GM18508 (cell line): ENCODE results near the gene IMMP2L.

ENCODE experiments used
- ATAC-seq: cut with Tn5 transposase; IDR thresholded peaks from one replicate; pipeline ENCODE4 v1.9.1; 2021; ENCODE audit warnings: moderate number of reproducible peaks; ENCODE audit not compliant: insufficient read depth, unreplicated experiment

Gene IMMP2L

GRCh38 chr7:111238886-111239285 is 323.4 kb downstream of the IMMP2L start:
- no peak for ATAC-seq

- no peak for ATAC-seq
Measured at GRCh38 chr7:111235709-111236108, 326.6 kb downstream of the IMMP2L start.

GRCh38 chr7:111232249-111233084 is 329.8 kb downstream of the IMMP2L start:
- ATAC-seq, result peak; percentile 98

- ATAC-seq, result no peak
Measured at GRCh38 chr7:111229916-111230315, 332.4 kb downstream of the IMMP2L start.

- ATAC-seq, result no peak
Measured at GRCh38 chr7:111229181-111229740, 333.0 kb downstream of the IMMP2L start.

- no peak for ATAC-seq
Measured at GRCh38 chr7:111228437-111228836, 333.9 kb downstream of the IMMP2L start.

GRCh38 chr7:111226800-111227199 is 335.5 kb downstream of the IMMP2L start:
- ATAC-seq, result no peak

GRCh38 chr7:111224354-111225231 is 337.7 kb downstream of the IMMP2L start:
- no peak for ATAC-seq

GRCh38 chr7:111223802-111224253 is 338.5 kb downstream of the IMMP2L start:
- ATAC-seq, result no peak

GRCh38 chr7:111215550-111215949 is 346.7 kb downstream of the IMMP2L start:
- ATAC-seq, result no peak

GRCh38 chr7:111212857-111213523 is 349.3 kb downstream of the IMMP2L start:
- no peak for ATAC-seq

- ATAC-seq, result no peak
Measured at GRCh38 chr7:111210996-111211395, 351.3 kb downstream of the IMMP2L start.

- ATAC-seq, result no peak
Measured at GRCh38 chr7:111210043-111210442, 352.2 kb downstream of the IMMP2L start.

- ATAC-seq, result no peak
Measured at GRCh38 chr7:111205251-111205650, 357.0 kb downstream of the IMMP2L start.

- no peak for ATAC-seq
Measured at GRCh38 chr7:111202321-111202720, 360.0 kb downstream of the IMMP2L start.

- ATAC-seq, result no peak
Measured at GRCh38 chr7:111199643-111200042, 362.6 kb downstream of the IMMP2L start.

GRCh38 chr7:111198255-111198654 is 364.0 kb downstream of the IMMP2L start:
- ATAC-seq, result no peak

- no peak for ATAC-seq
Measured at GRCh38 chr7:111196655-111197054, 365.6 kb downstream of the IMMP2L start.

GRCh38 chr7:111192614-111193413 is 369.5 kb downstream of the IMMP2L start:
- no peak for ATAC-seq

- ATAC-seq, result no peak
Measured at GRCh38 chr7:111190804-111191203, 371.5 kb downstream of the IMMP2L start.
